ENCODE results near the gene DCTN1. TPM values are rescaled to one million over a fixed set of nuclear protein-coding genes. Genes with fewer than 3 reads are reported as not detected.

The DCTN1 gene
- polyA plus RNA-seq, 3 donors = 157 to 179 (median 167) TPM

- no peak for DNase-seq
Measured at GRCh38 chr2:74416778-74417177, 36.7 kb upstream of the DCTN1 start.

- no peak for DNase-seq
Measured at GRCh38 chr2:74415762-74416395, 35.8 kb upstream of the DCTN1 start.

GRCh38 chr2:74414881-74415761, 35.0 kb upstream of the DCTN1 start:
- DNase-seq = peak; percentile 47

GRCh38 chr2:74414441-74414840, 34.3 kb upstream of the DCTN1 start:
- no peak for DNase-seq

- no peak for DNase-seq
Measured at GRCh38 chr2:74413001-74413698, 33.0 kb upstream of the DCTN1 start.

GRCh38 chr2:74407682-74408081, 27.6 kb upstream of the DCTN1 start:
- DNase-seq = no peak

GRCh38 chr2:74406035-74406434, 25.9 kb upstream of the DCTN1 start:
- DNase-seq = no peak

- DNase-seq = no peak
Measured at GRCh38 chr2:74401891-74402290, 21.8 kb upstream of the DCTN1 start.

GRCh38 chr2:74399785-74400184, 19.7 kb upstream of the DCTN1 start:
- no peak for DNase-seq

- DNase-seq = no peak
Measured at GRCh38 chr2:74396149-74396548, 16.0 kb upstream of the DCTN1 start.

GRCh38 chr2:74393525-74393924, 13.4 kb upstream of the DCTN1 start:
- DNase-seq = no peak

- DNase-seq = no peak
Measured at GRCh38 chr2:74392449-74392743, 12.3 kb upstream of the DCTN1 start.

- peak; percentile 92 for DNase-seq
Measured at GRCh38 chr2:74391580-74392448, 11.7 kb upstream of the DCTN1 start.

GRCh38 chr2:74391209-74391579, 11.1 kb upstream of the DCTN1 start:
- DNase-seq = no peak

- DNase-seq = no peak
Measured at GRCh38 chr2:74390606-74391005, 10.5 kb upstream of the DCTN1 start.

- DNase-seq = no peak
Measured at GRCh38 chr2:74387346-74387745, 7.2 kb upstream of the DCTN1 start.

GRCh38 chr2:74385396-74385795, 5.3 kb upstream of the DCTN1 start:
- DNase-seq = no peak

GRCh38 chr2:74384051-74384450, 3.9 kb upstream of the DCTN1 start:
- DNase-seq = no peak

GRCh38 chr2:74383254-74383653, 3.1 kb upstream of the DCTN1 start:
- DNase-seq = no peak

GRCh38 chr2:74381751-74382150, 1.6 kb upstream of the DCTN1 start:
- DNase-seq = no peak

GRCh38 chr2:74378007-74378406, 2.1 kb downstream of the DCTN1 start:
- DNase-seq = no peak

- no peak for DNase-seq
Measured at GRCh38 chr2:74375838-74376237, 4.3 kb downstream of the DCTN1 start.

All from renal pelvis (tissue), 4 donors.